HCT116 (cell line): ENCODE results near the gene KRTAP19-5.
A peak's percentile ranks its signal among the peaks of the same experiment; 100 is the strongest.
"Not testable (repeated sequence)": the region's sequence is repeated elsewhere in the genome, so short reads cannot be mapped to it uniquely, and the experiment has no call there.

Experiments used
- CEBPB ChIP-seq: IDR thresholded peaks from 2 replicates; pipeline ENCODE4 v1.6.1; 2012; ENCODE audit warnings: low read depth
- CTCF ChIP-seq, 3 experiments: fragments of 200-600 bp in 1 of 3; sonication (generic) in 1 of 3; IDR thresholded peaks in 2 of 3; conservative IDR thresholded peaks in 1 of 3; 2 replicates each; pipeline ENCODE4 v1.5.1; 2012 to 2017; ENCODE audit warnings: low read depth in 2 of 3, low read length in 2 of 3, antibody characterized with exemption in 1 of 3, borderline replicate concordance in 1 of 3, control low read depth in 1 of 3, mild to moderate bottlenecking in 1 of 3, mixed read lengths in 1 of 3, mixed run types in 1 of 3, moderate library complexity in 1 of 3; ENCODE audit not compliant: insufficient read depth in 1 of 3
- JUND ChIP-seq: IDR thresholded peaks from 2 replicates; pipeline ENCODE4 v1.6.1; 2012
- MAX ChIP-seq: IDR thresholded peaks from 2 replicates; pipeline ENCODE4 v1.6.1; 2012
- POLR2A ChIP-seq: IDR thresholded peaks from 2 replicates; pipeline ENCODE4 v1.7.0; 2011; ENCODE audit warnings: borderline replicate concordance; ENCODE audit not compliant: insufficient read depth, insufficient read length; ENCODE audit errors: extremely low read depth
- SRF ChIP-seq: IDR thresholded peaks from 2 replicates; pipeline ENCODE4 v1.6.1; 2012; ENCODE audit warnings: low read depth
- YY1 ChIP-seq: IDR thresholded peaks from 2 replicates; pipeline ENCODE4 v1.6.1; 2011; ENCODE audit warnings: low read length, low read depth, moderate library complexity, mild to moderate bottlenecking; ENCODE audit not compliant: insufficient replicate concordance; ENCODE audit errors: extremely low read depth

GRCh38 chr21:30505621-30506205 is 3.8 kb upstream of the KRTAP19-5 start:
- not testable (repeated sequence) for TF ChIP-seq POLR2A, MAX, YY1, CEBPB, SRF, JUND
- TF ChIP-seq CTCF (IDR thresholded peaks at IDR 0.05 in 2 of 3, conservative IDR thresholded peaks at IDR 0.05 in 1 of 3; ENCODE audit: borderline replicate concordance in 1 of 3, insufficient read depth in 1 of 3, low read depth in 2 of 3, low read length in 2 of 3), result peak in 2 of 3 experiments; percentile 25 to 39; a peak in 3 of 6 replicates
